HG02885 (cell line): ENCODE results near the gene RBCK1.

Source experiments
- ATAC-seq: cut with Tn5 transposase; IDR thresholded peaks from one replicate; pipeline ENCODE4 v1.9.1; 2021; ENCODE audit warnings: mild to moderate bottlenecking; ENCODE audit not compliant: unreplicated experiment, poor library complexity

RBCK1 gene

DNA sequence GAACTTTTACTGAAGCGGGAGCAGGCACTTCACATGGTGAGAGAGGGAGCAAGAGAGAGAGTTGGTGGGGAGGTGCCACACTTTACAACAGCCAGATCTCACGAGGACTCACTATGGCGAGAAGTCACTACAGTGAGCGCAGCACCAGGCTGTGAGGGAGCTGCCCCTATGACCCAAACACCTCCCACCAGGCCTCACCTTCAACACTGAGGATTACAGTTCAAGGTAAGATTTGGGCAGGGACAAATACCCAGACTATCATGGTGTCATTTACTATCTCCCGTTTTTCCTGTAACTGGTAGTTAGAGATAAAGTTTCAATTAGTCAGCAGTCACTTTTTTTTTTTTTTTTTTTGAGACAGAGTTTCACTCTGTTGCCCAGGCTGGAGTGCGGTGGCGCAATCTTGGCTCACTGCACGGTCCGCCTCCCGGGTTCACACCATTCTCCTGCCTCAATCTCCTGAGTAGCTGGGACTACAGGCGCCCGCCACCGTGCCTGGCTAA, 7.8 kb downstream of the RBCK1 start:
- no peak for ATAC-seq

DNA sequence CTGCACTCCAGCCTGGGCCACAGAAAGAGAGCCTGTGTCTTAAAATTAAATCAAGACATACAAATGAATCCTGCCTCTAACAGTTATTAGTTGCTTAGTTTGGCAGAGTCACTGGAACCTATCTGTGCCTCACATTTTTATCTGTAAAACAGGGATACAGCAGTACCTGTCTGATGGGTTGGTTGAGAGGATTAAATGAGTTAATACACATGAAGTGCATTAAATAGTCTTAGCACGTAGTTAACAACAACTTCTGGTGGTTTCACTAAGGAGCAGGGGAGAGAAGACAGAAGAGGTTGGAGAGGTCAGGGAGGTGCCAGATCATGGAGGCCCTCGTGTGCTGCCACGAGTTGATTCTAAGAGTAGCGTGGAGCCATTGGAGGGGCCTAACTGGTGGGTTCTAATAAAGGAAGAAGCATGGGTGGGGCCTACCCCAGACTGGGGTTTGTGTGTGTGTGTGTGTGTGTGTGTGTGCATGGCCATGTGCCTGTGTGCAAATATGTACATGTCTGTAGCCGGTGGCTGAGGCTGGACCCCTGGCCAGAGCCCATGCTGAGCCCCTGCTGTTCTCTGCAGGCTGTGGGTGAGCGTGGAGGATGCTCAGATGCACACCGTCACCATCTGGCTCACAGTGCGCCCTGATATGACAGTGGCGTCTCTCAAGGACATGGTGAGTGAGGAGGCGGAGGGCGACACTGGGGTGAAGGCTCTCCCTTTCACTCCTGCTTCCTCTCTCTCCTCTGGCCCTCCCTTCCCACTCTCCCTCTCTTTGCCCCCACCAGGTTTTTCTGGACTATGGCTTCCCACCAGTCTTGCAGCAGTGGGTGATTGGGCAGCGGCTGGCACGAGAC, 9.1 kb downstream of the RBCK1 start:
- no peak for ATAC-seq

DNA sequence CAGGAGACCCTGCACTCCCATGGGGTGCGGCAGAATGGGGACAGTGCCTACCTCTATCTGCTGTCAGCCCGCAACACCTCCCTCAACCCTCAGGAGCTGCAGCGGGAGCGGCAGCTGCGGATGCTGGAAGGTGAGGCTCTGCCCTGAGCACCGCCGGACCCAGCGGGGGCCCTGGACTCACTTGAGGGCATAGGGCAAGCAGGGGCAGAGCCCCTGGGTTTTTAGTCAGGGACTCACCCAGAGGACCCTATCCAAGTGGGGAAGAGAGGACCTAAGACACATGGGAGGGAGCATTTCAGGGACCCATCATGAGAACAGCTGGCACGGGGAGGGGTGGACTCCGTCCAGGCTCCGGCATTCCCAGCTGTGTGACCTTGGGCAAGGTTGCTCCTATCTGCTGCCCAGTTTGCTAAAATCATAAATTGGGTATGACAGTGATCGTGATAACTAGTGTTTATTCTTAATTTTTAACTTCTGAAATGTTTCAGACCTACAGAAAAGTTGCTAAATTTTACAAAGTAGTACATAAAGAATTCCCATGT, 9.8 kb downstream of the RBCK1 start:
- ATAC-seq, result no peak

DNA sequence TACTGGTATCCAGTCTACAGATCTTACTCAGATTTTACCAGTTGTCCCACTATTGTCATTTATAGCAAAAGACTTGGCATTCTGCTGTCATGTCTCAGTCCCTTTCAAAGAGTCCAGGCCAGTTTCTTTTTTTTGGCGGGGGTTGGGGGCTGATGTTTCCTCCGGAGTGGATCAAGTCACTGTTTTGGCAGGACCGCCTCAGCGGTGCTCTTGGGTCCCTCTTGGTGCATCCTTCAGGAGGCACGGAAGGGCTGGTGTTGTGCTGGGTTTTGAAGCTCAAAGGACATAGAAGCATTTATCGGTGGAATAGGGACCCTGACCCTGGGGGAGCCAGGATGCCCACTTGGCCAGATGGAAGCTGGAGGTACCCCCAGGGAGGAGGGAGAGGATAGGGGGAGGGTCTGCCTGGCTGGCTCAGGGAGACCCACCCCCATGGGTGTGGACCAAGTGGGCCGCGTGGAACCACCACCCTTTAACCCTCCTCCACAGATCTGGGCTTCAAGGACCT, 10.8 kb downstream of the RBCK1 start:
- no peak for ATAC-seq

DNA sequence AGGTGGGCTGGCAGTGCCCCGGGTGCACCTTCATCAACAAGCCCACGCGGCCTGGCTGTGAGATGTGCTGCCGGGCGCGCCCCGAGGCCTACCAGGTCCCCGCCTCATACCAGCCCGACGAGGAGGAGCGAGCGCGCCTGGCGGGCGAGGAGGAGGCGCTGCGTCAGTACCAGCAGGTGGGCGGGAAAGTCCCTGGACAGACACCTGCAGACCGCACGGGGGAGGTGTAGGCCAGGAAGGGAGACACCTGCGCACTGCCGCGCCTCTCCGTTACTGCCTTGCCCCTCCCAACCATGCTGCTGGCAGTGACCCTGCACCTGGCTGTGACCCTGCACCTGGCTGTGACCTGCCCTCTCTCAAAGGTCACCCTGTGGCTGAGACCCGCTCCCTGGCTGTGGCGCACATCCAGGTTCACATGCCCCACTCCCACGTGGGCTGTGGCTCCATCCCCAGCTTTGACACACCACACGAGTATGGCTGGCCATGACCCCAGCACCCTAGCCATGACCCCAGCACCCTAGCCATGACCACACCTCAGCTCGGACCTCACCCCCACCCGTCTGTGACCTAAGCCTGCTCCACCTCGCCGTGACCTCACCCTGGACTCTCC, 11.6 kb downstream of the RBCK1 start:
- peak; percentile 72 for ATAC-seq

DNA sequence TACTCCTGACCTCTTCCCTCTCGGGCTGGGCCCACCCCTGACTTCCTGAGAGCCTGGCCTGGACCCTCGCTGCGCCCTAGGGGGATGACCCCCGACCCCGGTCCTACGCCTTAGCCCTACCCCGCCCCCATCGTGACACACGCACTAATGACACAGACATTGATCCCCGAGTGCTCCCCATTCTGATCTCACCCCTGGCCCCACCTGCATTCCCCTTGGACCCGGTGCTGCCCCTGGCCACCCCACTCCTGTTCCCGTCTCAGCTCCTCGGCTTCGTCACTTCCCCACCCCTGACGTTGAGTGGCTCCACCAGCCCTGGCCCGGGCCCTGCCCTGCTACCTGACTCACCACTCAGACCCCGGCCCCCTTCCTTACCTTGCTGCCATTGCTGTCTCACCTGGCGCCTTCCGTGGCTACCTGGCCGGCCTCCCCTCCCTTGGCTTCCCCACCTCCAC, 12.1 kb downstream of the RBCK1 start:
- no peak for ATAC-seq

DNA sequence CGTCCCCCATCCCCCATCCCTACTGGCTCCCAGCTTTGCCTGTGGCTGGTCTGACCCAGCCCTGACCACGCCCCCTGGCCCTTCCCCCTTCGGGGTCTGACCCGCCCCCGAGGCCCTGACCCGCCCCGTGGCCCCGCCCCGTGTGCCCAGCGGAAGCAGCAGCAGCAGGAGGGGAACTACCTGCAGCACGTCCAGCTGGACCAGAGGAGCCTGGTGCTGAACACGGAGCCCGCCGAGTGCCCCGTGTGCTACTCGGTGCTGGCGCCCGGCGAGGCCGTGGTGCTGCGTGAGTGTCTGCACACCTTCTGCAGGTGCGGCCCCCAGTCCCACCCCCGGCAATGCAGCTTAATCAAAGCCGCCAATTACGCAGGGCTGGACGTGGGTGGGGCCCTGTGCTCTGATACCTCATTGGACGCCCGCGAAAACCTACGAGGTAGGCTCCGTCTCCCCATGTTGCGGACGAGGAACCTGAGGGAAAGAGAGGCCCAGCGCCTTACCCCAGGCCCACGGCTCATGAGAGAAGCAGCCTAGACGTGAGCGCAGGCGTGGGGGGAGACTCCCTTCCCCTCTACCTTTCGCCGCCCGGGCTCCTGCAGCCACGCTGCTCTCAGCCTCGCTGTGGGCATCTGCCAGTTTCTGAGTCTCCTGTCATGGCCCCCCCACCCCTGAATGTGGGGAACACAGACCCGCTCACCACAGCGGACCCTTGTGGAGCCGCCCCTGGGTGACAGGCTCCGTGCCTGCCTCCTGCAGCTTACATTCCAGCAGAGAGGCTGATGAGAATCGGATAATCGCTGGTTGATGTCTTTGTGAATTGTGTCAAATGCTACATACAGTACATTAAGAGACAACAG, 12.8 kb downstream of the RBCK1 start:
- ATAC-seq, result peak; percentile 57

DNA sequence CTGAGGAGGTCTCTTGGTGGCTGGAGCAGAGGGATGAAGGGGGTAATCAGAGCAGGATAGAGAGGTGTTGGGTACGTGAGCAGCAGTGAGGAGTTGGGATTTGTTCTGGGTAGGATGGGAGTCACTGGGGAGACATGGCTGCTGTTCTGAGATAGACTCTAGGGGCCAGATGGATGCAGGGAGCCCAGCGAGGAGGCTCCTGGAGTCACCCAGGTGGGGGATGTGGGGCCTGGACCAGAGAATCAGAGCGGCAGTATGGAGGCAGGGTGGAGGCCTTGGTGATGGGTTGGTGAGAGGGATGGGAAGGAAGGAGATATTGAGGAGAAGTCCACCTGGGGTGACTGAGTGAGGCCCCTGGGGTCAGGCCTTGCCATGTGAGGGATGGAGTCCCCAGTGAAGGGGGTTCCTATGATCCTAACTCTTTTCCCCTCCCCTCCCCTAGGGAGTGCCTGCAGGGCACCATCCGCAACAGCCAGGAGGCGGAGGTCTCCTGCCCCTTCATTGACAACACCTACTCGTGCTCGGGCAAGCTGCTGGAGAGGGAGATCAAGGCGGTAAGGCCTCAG, 13.7 kb downstream of the RBCK1 start:
- no peak for ATAC-seq

DNA sequence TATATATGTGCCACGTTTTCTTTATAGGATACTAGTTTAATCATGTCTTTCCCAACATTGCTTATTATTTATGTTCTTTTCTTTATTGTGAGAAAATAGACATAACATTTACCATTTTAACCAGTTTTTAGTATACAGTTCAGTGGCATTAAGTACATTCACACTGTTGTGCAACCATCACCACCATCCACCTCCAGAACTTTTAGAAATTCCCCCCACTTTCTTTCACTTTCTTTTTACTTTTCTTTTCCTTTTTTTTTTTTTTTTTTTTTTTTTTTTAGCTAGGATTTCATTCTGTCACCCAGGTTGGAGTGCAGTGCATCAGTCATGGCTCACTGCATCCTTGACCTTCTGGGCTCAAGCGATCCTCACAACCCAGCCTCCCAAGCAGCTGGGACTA, 18.5 kb downstream of the RBCK1 start:
- no peak for ATAC-seq

DNA sequence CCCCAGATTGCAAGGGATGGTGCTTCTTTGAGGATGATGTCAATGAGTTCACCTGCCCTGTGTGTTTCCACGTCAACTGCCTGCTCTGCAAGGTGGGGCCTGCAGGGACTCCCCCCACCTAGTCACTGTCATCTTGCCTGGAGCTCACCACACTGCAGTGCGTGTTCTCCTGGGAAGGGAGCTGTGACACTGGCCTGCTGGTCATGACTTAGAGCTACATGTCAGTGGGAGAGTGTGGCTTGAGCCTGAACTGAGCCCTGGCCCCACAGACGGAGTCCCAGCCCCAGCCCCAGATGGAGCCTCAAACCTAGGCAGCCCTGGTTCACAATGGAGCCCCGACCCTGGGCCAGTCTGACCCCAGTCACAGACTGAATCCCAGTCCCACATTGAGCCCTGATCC, 19.3 kb downstream of the RBCK1 start:
- no peak for ATAC-seq

DNA sequence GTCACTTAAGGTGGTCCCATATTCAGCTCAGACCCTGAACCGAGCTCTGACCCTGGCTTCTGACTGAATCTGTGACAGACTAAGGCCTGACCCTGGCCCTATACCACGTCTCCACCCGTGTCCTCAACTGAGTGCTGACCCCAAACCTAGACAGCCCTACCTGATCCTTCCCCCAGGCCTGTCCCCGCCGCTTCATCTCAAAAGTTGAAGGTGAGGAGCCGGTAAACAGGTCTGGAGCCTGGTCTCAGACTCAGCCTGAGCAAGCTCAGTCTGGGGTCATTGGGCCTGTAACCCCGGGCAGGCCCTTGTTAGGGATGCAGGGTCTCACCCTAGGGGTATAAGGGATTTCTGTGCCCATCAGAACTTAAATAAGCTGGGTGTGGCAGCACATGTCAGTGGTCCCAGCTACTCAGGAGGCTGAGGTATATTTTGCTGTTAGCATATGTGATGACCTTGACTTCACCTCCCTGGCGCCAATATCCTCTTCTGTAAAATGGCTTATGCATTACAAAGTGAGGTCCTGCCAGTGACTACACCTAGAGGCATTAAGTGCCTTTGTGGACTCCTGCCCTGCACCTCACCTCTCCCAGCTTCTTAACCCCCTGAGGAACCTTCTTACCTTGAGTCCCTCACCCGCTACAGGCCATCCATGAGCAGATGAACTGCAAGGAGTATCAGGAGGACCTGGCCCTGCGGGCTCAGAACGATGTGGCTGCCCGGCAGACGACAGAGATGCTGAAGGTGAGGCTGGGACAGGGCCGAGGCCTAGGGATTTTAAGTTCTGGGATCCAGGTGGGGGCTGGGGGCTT, 20.0 kb downstream of the RBCK1 start:
- ATAC-seq, result no peak

DNA sequence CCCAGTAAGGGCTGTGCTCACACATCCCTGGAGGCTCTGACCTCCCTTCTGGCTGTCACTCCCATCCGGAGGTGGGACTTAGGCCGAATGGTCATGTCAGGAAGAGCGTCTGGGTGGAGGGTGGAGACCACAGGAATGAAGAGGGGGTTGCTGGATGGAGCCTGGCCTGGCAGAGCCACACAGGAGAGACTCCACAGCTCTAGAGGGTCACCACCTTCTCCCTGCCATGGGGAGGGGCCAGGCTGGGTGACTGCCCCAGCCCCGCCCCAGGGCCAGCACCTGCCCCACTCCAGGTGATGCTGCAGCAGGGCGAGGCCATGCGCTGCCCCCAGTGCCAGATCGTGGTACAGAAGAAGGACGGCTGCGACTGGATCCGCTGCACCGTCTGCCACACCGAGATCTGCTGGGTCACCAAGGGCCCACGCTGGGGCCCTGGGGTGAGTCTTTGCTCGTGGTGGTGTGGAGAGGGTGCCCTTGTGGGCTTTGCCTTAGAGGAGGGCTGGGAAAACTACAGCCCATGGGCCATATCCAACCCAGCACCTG, 20.6 kb downstream of the RBCK1 start:
- ATAC-seq, result no peak

DNA sequence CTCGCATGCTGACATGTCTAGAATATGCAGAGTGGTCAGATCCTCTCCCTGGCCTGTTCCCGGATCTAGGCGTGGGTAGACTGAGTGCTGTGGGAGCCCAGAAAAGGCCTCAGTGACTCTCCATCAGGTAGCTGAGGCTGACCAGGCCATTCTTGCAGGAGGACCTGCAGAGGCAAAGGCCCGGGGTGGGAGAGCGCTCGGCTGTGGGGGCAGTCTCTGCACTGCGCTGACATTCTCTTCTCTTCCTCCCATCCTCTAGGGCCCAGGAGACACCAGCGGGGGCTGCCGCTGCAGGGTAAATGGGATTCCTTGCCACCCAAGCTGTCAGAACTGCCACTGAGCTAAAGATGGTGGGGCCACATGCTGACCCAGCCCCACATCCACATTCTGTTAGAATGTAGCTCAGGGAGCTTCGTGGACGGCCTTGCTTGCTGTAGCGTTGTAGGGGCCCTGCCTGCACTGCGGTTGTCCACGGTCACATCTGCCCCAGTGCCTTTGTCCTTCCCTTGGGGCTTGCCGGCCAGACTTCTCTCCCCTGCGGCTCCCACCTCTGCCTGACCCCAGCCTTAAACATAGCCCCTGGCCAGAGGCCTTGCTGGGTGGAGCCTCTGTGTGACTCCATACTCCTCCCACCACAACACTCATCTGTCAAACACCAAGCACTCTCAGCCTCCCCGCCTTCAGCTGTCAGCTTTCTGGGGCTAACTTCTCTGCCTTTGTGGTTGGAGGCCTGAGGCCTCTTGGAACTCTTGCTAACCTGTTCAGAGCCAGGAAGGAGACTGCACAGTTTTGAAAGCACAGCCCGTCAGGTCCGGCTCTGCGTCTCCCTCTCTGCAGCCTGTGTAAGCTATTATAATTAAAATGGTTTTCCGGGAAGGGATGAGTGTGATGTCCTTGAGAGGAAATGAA, 22.2 kb downstream of the RBCK1 start:
- ATAC-seq, result no peak

DNA sequence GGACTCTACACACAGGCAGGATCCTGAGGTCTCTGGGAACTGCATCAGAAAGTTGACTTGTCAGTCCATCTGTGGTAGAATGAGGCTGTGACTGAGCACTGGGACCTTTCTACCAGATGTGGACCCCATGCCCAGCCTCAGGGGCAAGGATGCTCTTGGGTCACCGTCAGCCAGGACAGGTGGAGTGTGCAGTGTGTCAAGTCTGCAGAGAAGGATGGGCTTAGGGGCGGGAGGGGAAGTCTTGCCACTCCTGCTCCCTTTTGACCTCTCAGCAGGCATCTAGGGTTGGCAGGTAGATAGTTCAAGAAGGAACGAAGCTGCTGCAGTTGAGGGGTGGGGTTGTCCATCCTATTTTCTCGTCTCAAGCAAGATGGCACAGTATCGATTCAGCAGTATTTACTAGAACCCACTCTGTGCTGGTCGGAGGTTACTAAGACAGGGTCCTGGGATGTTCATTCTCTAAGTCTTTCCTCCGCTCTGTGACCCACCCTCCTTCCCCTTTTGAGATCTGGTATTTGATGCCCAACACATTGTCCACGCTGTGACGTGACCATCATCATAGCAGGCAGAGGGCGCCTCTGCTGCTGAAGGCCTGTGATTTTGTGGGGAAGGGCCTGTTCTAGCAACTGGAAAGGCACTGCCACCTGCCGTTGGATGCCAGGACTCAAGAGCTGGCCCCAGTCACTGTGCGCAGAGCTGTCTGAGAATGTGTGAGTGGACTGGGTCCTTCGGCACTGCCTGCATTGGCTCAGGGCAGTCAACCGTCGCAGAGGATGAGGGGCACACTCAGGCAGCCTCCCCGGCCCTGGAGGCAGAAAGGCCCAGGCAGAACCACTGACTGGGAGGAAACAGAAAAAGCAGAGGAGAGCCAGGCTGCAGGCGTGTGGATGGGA, 23.2 kb downstream of the RBCK1 start:
- ATAC-seq, result no peak

DNA sequence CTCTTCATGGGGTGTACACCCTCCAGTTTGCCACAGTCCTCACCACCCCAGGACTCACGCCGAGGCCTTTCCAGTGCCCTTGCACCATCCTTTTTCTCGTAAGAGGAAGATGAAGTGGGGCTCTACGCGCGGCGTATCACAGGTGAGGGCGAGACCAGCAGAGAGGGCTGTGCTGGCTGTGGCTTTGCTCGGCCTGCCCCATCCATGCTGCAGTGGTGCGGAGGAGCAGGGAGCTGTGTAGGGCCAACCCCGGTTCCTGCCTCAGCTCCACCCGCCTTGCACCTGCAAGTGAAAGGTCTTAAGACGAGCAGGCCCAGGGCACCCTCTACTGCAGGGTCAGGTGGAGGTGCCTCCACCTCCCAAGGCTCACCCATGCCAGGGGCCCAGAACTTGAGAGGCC, 24.1 kb downstream of the RBCK1 start:
- no peak for ATAC-seq

DNA sequence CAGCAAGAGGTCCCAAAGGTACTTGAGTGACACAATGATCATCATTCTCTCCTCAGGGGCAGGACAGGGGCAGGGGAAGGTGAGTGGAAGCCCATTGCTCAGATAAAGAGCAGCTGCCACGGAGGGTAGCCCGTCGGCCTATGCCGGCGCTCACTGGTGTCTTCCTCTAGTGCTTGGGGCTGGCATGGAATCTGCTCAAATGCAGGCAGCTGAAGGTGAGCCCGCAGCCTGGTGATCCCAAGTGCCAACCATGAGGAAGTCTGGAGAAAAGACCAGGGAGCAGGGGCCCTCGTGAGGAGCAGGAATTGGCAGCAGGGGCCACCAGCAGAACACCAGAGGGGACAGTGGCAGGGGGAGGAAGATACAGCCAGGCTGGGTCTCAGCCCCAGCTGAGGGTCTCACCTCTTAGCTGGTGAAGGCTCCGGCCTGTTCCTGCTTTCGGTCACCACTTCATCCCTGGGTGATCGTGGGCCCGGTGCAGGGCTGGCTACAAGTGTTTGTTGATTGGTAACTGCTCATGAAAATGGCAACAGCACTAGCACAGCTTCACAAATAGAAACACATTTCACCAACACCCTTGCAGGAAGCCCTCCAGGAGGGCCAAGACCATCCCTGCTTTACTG, 24.7 kb downstream of the RBCK1 start:
- no peak for ATAC-seq
